Kidney glomerular epithelial cell (primary cell): Measurements from ENCODE around the gene FTO.
A peak's percentile ranks its signal among the peaks of the same experiment; 100 is the strongest.
"Not testable (repeated sequence)": the region's sequence is repeated elsewhere in the genome, so short reads cannot be mapped to it uniquely, and the experiment has no call there.

Experiments
- DNase-seq: peaks from one replicate; lab custom pipeline; 2025; lab: John Stamatoyannopoulos, UW

The FTO gene

DNA sequence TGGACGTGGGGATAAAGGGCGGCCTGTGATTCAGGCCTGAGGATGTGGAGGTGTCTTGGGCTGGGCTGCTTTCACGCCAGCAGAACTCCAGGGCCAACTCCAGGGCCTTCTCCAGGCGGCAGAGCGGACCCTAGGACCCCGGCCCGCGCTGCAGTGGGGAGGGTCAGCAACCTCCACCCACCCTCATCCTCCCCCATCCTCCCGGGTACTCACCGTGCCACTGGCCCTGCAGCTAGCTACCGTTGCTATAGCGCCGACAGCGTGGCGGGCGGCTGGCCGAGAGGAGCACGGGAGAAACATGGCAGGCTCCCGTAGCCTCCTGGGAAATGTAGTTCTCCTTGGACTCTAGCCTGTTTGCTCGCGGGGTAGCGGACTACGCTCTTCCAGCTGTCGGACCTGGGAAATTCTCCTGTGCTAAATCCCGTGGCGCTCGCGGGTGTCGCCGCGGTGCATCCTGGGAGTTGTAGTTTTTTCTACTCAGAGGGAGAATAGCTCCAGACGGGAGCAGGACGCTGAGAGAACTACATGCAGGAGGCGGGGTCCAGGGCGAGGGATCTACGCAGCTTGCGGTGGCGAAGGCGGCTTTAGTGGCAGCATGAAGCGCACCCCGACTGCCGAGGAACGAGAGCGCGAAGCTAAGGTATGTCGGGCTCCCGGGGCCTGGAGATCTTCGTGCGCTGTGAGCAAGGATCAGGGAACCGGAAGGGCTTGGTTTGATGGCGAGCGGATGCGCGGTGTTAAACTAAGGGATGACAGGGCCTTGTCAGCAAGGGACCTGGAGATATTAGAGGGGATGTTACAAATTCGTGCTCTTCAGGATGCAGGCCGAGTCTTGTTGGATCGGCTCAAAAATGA lies at the start of gene FTO, which contains the start of gene RPGRIP1L:
FTO (plus strand) TSS at position 567 of the 855 bp plus-strand sequence.
RPGRIP1L (minus strand) TSS at position 270 of the 855 bp plus-strand sequence. CDS start 3,136 bp downstream, outside the sequence.
- peak; percentile 99 for DNase-seq

DNA sequence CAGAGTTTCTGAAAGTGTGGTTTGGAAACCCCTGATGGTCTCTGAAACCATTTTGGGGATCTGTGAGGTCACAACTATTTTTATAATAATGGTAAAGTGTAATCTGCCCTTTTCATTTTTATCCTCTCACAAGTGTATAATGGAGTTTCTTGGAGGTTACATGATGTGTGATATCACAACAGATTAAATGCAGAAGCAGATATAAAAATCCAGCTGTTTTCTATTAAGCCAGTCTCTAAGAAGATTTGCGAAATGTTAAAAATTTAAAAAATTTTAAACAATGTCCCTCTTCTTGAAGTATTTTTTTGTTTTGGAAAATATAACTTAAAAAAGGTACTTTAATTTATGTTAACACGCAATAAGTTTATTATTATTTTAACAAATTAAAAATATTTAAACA lies 49.0 kb upstream of the FTO start:
- no peak for DNase-seq

DNA sequence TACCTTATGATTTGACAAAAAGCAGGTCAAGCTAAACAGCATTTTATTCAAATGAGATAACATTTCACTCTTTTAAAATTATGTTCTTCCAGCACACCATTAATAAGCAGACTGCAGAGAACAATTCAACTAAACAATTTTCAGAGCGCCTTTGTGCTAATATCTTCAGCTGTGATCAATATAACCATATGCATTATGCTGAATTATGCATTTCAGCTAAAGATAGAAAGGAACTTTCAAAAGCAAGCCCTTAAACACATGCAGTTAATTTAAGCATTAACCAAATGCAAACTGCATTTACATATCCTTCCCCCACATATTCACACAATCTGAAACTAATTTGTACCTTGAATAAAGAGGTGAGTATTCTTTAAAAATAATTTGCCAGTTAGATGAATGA lies 41.9 kb upstream of the FTO start:
- DNase-seq: no peak

DNA sequence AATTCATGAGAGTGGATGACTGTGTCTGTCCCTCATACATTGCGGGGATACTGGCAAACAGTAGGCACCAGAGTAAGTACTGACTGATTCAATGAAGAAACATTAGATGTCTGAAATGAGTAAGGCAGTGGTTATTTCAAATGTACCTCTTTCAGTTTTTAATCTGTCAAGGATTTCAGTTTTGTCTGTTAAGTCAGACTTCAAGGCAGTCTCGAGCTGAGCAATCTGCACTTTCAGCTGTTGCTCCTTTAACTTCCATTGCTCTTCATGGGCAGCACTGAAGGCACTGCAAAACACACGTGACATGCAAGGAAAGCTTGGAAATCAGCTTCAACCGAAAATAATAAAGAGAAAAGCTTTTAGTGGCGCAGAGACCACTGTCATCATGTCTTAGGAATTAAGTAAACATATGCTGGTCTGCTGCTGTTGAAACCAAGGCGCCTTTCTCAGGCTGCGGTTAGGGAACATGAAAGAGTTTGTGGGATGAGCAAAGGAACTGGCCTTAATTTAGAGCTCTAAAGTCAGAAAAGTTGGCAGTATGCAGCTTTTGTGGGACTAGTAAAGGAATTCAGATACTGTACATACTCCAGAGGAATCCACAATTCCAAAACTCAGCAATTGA lies 39.1 kb upstream of the FTO start:
- DNase-seq: no peak

DNA sequence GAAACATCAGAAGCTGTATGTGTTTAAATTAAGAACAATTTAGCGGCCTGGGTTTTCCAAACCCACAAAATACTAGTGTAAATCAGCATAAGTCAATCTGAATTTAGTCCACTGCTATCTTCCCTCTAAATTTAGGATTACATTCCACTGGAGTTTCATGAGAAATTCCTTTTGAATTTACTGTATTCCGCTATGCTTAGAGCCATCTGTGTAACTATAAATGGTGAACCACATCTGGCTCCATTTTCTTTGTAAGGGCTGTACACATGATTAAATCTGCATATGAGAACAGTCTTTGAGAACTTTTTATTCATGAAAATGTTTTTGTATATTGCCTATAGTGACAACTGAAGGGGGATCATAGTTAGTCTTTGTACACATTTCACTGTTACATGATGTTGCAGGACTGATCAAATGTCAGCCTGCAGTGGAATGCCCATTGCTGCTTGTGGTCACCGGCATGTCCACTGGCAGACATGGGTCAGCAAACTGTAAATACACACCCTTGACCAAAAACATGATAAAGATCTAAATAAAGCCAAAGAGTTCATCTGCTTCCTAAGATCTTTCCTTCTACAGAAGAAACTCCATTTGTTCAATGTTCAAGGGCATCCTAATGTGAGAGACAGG lies 37.1 kb upstream of the FTO start:
- DNase-seq: no peak

DNA sequence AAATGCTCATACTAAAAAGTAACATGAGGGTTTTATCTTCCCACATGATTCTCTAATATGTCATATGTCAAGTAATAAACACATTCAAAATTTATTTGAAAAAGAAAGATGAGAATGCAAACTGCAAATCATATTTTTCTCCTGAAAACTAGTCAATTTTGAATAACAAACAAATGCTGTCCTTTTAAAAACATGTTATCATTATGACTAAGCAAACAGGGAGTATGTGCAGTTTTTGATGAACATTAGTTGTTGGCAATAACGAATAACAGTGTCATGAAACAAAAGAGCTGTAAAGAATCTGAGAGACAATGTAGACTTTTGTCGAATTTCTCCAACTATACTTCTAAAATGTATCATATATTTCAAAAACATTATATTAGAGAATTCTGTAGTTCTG lies 35.1 kb upstream of the FTO start:
- DNase-seq: no peak

DNA sequence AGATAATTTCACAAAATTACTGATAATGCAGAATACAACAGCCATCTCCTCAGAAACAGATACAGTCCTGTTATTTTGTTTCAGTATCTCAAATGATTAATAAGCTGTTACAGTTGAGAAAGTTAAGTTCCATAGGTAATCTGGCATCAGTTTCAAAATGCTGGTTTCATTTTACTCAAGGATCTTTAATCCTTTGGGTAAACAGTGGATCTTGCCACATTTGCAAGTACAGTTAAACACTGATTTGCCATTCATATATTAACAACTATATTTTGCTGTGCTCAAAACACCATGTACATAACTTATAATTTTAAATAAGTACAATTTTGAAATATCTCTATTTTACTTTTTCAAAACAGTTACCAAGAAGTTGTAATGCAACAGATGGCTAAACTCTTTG lies 31.5 kb upstream of the FTO start:
- DNase-seq: no peak

DNA sequence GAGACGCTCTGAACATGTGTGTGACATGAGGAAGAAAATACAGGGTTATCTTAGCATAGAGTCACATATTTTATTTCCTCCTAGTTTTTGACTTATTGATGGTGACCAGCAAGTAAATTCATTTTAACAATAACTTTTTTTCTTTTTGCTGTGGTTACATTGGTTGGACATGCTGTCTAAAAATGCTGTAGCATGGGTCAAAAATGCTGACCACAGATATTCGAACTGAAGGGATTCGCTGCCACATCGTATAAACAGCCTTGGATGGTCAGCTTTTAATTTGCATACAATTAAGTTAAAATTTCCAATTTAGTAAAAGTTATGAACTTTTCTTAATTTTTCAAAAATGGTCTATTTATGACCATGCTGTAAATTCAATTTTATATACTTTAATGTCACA lies 30.8 kb upstream of the FTO start:
- no peak for DNase-seq

DNA sequence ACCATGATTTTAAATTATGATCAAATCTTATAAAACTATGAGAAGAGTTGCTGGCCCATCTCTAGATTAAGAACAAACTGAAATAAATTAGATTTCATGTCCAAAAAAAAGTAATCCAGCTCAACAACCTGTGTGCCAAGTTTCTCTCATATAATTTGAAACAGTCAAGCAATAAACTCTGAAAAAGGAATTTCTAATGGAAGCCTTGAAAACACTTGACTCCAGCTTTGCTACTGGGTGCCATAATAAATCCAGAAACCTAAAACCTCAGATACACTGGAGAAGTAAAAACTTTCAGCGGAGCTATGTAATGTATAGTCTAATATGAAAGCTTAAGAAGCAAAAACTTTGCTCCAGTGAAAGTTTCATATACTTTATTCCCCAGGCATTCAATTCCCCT lies 25.8 kb upstream of the FTO start:
- DNase-seq: no peak

DNA sequence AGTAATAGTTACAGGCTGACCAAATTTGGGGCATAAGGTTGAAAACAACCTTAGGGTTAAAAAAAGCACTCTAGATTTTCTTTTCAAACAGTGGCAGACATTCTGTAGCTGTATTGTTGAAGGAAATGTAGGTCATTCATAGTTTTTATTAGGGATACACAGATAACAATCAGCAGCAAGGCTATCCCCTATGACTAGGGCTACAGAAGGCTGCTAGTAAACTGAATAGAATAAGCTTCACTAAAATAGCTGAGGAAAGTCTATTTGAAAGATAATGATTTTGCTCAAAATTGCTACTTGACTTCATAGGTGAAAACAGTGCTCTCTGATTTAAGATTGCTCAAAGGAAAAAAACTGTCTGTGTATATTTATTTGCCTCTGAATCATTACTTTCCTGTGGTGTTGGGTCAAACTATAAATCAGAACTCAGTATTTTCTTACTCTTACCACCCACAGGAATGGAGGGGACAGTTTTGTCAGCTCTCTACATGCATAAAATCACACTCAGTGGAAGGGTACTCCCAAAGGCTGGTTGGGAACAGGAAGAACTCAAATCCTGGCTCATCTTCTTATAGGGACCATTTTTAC lies 25.1 kb upstream of the FTO start:
- DNase-seq: no peak

DNA sequence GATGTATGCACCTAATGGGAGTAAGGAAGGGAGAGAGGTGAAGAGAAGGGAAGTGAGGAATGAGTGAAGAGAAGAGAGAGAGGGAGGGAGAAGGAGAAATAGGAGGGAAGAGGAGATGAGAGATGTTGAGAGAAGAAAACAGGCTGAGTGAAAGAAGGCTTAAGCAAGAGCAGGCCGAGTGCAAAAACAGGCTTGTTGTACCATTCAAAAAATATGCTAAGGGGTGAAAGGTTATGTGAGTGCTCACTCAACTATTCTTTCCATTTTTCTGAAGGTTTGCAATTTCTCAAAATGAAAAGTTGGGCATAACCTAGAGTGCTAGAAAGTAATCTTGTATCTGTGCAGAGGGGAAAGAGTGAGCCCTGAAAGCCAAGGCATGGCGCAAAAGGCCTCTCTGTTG lies 23.2 kb upstream of the FTO start:
- DNase-seq: no peak

DNA sequence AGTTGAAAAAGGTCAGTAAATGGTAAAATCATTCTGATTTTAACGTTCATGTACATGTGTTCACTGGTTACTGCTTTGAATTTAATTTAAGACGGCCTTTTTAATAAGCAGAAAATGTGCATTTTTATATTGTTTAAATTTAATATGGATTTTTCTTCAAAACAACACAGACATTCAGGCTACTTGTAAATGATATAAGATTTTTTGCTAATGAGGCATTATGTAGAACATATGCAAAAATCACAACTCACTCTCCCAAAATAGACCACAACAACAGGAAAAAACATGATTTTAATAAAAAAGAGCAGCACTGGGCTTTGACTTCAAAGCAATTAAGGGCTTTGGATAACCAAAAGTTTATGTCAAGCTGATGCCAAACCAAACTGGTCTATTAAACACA lies 22.6 kb upstream of the FTO start:
- no peak for DNase-seq

DNA sequence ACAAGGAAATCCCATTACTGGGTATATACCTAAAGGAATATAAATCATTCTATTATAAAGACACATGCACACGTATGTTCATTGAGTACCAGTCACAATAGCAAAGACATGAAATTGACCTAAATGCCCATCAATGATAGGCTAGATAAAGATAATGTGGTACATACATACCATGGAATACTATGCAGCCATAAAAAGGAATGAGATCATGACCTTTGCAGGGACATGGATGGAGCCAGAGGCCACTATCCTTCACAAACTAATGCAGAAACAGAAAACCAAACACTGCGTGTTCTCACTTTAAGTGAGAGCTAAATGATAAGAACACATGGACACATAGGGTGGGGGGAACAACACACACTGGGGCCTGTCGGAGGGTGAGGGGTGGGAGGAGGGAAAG lies 18.6 kb upstream of the FTO start:
- DNase-seq: not testable (repeated sequence)

DNA sequence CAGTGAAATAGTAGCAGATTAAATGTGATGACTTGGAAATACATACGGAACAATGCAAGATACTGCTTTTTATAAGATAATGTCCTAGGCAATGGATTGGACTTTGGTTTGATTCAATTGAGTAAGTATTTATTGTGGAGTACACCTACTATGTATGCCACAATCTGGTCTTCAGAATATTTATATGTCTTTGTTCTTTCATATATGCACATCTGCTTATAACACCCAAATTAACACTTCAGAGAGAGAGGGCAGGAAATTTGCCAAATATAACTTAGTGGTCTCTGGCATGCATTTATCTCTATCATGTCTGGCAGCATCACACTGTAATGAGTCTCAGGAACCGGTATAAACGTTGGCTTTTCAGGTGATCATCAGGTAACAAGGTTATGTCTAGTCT lies 17.2 kb upstream of the FTO start:
- DNase-seq: no peak

DNA sequence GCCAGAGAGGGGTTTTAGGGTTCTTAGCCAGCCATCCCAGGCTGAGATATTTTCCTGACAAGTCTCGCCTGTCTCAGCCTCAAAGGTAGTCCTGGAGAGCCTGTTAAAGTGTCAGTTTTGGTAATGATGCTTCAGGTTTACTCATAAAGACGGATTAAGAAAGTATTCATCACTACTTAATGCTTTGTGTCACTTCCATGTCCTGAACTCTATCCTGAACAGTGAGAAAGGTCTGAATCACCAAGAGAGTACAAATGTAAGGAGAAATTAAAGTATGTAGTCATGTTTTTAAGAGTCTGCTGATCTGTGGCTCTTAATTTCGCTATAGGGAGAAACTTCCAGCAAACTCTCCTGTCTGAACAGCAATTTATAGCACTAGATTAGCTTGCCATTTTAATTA lies 14.3 kb upstream of the FTO start:
- DNase-seq: no peak

DNA sequence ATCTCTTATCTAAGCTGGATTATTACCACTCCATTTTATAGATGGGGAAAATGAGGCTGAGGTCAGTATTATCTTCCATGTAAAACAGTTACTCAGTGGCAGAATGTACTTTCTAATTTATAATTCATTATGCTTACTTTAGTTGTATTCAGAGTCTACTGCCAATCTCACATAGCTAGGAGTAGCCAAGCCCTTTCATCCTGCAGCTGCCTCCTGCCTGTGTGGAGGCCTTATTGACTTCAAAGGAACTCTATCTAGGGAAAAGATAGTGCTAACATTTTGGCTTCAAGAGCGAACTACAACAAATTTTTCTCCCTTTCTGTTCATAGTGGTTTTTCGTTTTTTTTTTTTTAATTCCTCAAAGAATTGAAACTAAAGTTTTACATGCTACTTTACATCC lies 13.2 kb upstream of the FTO start:
- no peak for DNase-seq

DNA sequence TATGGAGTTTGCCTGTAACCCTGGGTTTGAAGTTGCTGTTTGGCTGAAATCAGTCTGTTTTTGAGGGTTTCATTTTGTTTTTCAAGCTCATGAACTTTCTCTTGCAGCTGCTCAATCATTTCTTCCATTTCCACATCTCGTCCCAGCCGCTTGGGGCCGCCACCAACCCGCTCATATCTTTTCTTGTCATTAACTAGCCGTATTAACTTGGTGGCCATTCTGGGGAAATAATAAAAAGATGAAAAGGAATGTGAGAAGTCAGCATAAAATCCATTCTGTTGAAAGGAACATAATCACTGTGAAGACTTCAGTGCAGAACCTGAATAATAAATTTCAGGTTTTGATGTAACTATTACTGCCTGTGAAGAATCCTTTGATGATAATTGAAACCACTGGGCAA lies 11.8 kb upstream of the FTO start:
- DNase-seq: no peak

DNA sequence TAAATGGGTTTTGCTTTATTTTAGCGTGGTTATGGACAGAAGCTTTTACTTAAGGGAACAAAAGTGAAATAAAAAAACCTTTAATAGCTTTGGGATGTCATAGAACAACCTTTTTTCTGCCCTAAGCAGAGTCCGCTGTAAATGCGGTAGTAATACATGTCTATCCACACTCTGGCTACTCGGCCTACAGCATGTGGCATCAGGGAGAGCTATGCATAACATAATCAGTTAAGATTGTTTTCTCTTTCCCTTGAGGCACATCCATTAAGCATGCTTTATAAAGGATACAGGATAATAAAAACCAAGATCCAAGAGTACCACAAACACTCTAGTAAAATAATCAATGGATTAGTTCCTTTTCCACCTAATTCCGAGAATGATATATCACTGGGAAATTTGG lies 10.6 kb upstream of the FTO start:
- DNase-seq: no peak

DNA sequence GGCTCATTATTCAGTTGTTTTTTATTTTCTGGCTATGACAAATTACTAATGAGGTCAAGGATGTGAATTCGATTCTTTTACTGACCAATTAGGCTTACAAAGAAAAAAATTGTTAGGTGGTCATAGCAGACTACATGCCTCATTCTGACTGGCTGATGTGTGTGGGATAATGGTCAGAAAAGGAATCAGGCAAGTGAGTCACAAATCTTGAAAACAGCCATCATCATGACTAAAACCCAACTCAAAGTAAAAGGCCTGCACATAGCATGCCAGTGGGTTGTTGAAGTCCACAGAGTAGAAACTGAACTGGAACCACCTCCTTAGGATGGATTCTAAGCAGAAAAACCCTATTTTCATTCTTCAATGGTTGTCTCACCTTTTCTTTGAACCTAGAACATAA lies 8.9 kb upstream of the FTO start:
- peak; percentile 8 for DNase-seq

DNA sequence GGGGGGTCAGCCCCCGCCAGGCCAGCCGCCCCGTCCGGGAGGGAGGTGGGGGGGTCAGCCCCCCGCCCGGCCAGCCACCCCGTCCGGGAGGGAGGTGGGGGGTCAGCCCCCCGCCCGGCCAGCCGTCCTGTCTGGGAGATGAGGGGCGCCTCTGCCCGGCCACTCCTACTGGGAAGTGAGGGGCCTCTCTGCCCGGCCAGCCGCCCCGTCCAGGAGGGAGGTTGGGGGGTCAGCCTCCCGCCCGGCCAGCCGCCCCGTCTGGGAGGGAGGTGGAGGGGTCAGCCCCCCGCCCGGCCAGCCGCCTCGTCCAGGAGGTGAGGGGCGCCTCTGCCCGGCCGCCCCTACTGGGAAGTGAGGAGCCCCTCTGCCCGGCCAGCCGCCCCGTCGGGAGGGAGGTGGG lies 5.7 kb upstream of the FTO start:
- not testable (repeated sequence) for DNase-seq

DNA sequence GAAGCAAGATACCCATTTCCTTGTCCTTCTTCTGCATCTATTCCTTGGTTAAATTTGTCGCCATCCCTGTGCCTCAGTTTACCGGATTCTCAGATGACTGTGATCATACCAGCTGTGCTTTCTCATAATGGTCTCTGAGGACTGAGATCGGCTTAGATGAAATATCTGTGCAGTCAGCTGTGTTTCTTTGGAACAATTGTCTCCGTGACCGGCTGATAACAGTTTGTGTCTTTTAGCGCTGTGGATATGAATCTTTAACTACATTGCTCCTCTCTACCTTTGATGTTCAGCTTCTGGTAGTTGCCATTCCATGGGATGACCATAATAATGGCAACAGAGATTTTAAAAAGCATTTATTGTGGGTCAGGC lies 473 bp downstream of the FTO start:
- DNase-seq: no peak

DNA sequence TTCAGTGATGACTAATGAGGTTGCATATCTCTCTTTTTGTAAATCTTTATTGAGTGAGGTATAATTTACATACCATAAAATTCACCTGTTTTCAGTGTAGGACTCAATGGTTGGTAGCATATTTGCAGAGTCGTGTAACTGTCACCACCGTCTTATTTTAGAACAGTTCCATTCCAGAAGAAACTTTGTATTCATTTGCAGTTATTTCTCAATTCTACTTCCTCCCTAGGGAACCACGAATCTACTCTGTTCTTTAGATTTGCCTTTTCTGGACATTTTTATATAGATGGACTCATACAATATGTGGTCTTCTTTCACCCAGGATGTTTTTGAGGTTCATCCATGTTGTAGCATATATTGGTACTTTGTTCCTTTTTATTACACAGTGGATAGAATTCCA lies 3.7 kb downstream of the FTO start:
- DNase-seq: no peak

DNA sequence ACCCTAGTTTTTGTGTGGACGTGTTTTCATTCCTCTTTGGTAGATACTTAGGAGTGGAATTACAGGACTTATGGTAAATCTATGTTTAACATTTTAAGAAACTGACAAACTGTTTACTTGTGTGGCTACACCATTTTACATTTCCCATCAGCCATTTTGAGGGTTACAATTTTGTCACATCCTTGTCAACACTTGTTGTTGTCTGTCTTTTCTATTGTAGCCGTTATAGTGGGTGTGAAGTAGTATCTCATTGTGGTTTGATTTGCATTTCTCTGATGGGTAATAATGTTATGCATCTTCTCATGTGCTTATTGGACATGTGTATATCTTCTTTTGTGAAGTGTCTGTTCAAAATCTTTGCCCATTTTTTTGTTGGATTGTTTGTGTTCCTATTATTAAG lies 4.5 kb downstream of the FTO start:
- no peak for DNase-seq
